Endothelial cell of umbilical vein (primary cell): ENCODE data around the gene ZNHIT3. TPM values are rescaled to one million over a fixed set of nuclear protein-coding genes. Genes with fewer than 3 reads are reported as not detected.

Source experiments
- BruUV-seq: library from RNA; stranded (reverse); fragments of 400-500 nt; replicated peaks from 2 replicates; lab custom pipeline; 2021; lab: Mats Ljungman, UMichigan
- CTCF ChIA-PET: fragments of 300-600, 350-600 bp; sonication (Branson Sonifier 250); formaldehyde crosslinking; loops from one replicate; lab custom pipeline; 2021; ENCODE audit warnings: antibody characterized with exemption, inconsistent platforms; lab: Charles Lee
- POLR2A ChIA-PET: fragments of 300-600, 350-600 bp; sonication (Branson Sonifier 250); formaldehyde crosslinking; loops from one replicate; lab custom pipeline; 2021; ENCODE audit warnings: antibody characterized with exemption, inconsistent platforms; lab: Charles Lee
- DNase-seq: peaks from one replicate; pipeline ENCODE4 v3.0.0-alpha.2; 2011; ENCODE audit warnings: low read depth, low spot score
- FAIRE-seq: peaks from 2 replicates; lab custom pipeline; 2011; peaks lifted over from hg19 to GRCh38; lab: Jason Lieb, UNC
- H2AFZ ChIP-seq: 2 replicates; pipeline ENCODE4 v1.6.0; 2012; ENCODE audit warnings: low read depth, low read length, control low read depth, inconsistent platforms
- H3K27ac ChIP-seq: 2 replicates; pipeline ENCODE4 v1.5.1; 2011; ENCODE audit warnings: low read depth, mild to moderate bottlenecking, control low read depth, low read length, moderate library complexity; ENCODE audit not compliant: insufficient read depth
- H3K27me3 ChIP-seq, 2 experiments: 2 replicates each; pipeline versions ENCODE4 v1.6.0 to v1.6.1; 2011; ENCODE audit warnings: low read length in 2 of 2, mixed read lengths in 1 of 2; ENCODE audit not compliant: control insufficient read depth in 2 of 2, insufficient read depth in 2 of 2
- H3K36me3 ChIP-seq, 2 experiments: 2 replicates in 1 of 2; 3 replicates in 1 of 2; pipeline ENCODE4 v1.5.1; 2011; ENCODE audit warnings: low read length in 2 of 2, mild to moderate bottlenecking in 1 of 2, moderate library complexity in 1 of 2; ENCODE audit not compliant: control insufficient read depth in 2 of 2, insufficient read depth in 2 of 2; ENCODE audit errors: extremely low read depth in 1 of 2
- H3K4me1 ChIP-seq: 3 replicates; pipeline ENCODE4 v1.5.1; 2011; ENCODE audit warnings: mild to moderate bottlenecking, low read length; ENCODE audit not compliant: control insufficient read depth, insufficient read depth; ENCODE audit errors: extremely low read depth
- H3K4me2 ChIP-seq: 2 replicates; pipeline ENCODE4 v1.6.1; 2011; ENCODE audit warnings: low read length, control low read depth, mixed read lengths; ENCODE audit not compliant: insufficient read depth
- H3K4me3 ChIP-seq, 3 experiments: fragments of 200-600 bp in 1 of 3; sonication (generic), shearing (Covaris generic) in 1 of 3; replicated peaks in 1 of 3; 2 replicates each; pipeline ENCODE4 v1.5.1; 2011 to 2016; ENCODE audit warnings: control low read depth in 3 of 3, low read length in 3 of 3, mild to moderate bottlenecking in 2 of 3, inconsistent platforms in 1 of 3, low read depth in 1 of 3, moderate library complexity in 1 of 3; ENCODE audit not compliant: insufficient read depth in 1 of 3
- H3K79me2 ChIP-seq: 2 replicates; pipeline ENCODE4 v1.6.0; 2012; ENCODE audit warnings: low read length, inconsistent platforms; ENCODE audit not compliant: control insufficient read depth, insufficient read depth
- H3K9ac ChIP-seq: replicated peaks from 2 replicates; pipeline ENCODE3; 2011; ENCODE audit warnings: low read length, control low read depth; ENCODE audit not compliant: insufficient read depth; ENCODE audit errors: extremely low read depth
- H3K9me1 ChIP-seq: replicated peaks from 3 replicates; pipeline ENCODE4 v1.6.0; 2011; ENCODE audit warnings: mild to moderate bottlenecking, low read length; ENCODE audit not compliant: control insufficient read depth, insufficient read depth; ENCODE audit errors: extremely low read depth
- H3K9me3 ChIP-seq: replicated peaks from 2 replicates; pipeline ENCODE4 v1.5.1; 2012; ENCODE audit warnings: low read length, inconsistent platforms; ENCODE audit not compliant: control insufficient read depth, insufficient read depth
- H4K20me1 ChIP-seq: replicated peaks from 2 replicates; pipeline ENCODE3; 2011; ENCODE audit warnings: mild to moderate bottlenecking, low read length; ENCODE audit not compliant: control insufficient read depth, insufficient read depth; ENCODE audit errors: extremely low read depth
- EZH2 ChIP-seq: IDR thresholded peaks from 2 replicates; pipeline ENCODE4 v1.6.1; 2012; ENCODE audit warnings: borderline replicate concordance, low read depth, mild to moderate bottlenecking, moderate library complexity, low read length, inconsistent platforms; ENCODE audit not compliant: severe bottlenecking
- FOS ChIP-seq: IDR thresholded peaks from 2 replicates; pipeline ENCODE4 v1.6.1; 2011; ENCODE audit warnings: mild to moderate bottlenecking, low read length, moderate library complexity, borderline replicate concordance; ENCODE audit not compliant: insufficient read depth
- MAX ChIP-seq: IDR thresholded peaks from 2 replicates; pipeline ENCODE4 v1.6.1; 2011; ENCODE audit not compliant: insufficient read depth, insufficient read length
- MYC ChIP-seq: IDR thresholded peaks from one replicate; pipeline ENCODE4 v1.6.1; 2011; ENCODE audit warnings: mild to moderate bottlenecking, low read depth, low read length
- POLR2A ChIP-seq: IDR thresholded peaks from 2 replicates; pipeline ENCODE4 v1.6.1; 2012; ENCODE audit warnings: low read depth, mild to moderate bottlenecking, control low read depth, low read length
- POLR2AphosphoS5 ChIP-seq: IDR thresholded peaks from 2 replicates; pipeline ENCODE4 v1.6.1; 2012; ENCODE audit warnings: low read depth, mild to moderate bottlenecking, control low read depth, low read length, moderate library complexity; ENCODE audit not compliant: insufficient read depth
- dilution Hi-C: fragments of 300-500 bp; cut with MboI; formaldehyde crosslinking; loops from one replicate; pipeline ENCODE4 v1.15.0; 2019; ENCODE audit warnings: low sequenced_read_pairs; ENCODE audit not compliant: extremely low pct_ligation_motif_present
- intact Hi-C: fragments of 100-400 bp; cut with micrococcal nuclease; formaldehyde crosslinking; loops from one replicate; pipeline ENCODE4 v1.10.0; 2022
- polyA plus RNA-seq, 4 experiments: library from polyadenylated mRNA; depleted of rRNA in 3 of 4; stranded (reverse) in 3 of 4; unstranded in 1 of 4; fragments of >200 nt; gene quantifications; 2 replicates each; pipeline versions ENCODE4 v1.2.1 to v1.2.3, GENCODE V29; 2011 to 2012; ENCODE audit warnings: missing spikeins in 1 of 4
- total RNA-seq: library from RNA; stranded (reverse); gene quantifications from 2 replicates; pipeline ENCODE4 v1.2.3, GENCODE V29; 2021

Gene ZNHIT3
- total and polyA plus RNA-seq, 2 donors (not counting 3 experiments of a cell fraction or from before 2014, with no cell fraction given) = 34.0 to 66.9 TPM

GRCh38 chr17:36534840-36535668 is 48.6 kb downstream of the ZNHIT3 start, which contains the start of the genes MYO19 and PIGW:
Gene MYO19, minus strand, starts transcription at chr17:36534868. Its CDS starts 2,330 bp downstream, at chr17:36532538.
Gene PIGW, plus strand, starts transcription at chr17:36534987. Its CDS starts 2,115 bp downstream, at chr17:36537102.
- H3K9me1 ChIP-seq = no peaks in the 10 kb centered on the region
- peaks cover 6% of the 10 kb centered on the region for H3K79me2 ChIP-seq
- H3K4me2 ChIP-seq = peak within 1 kb of the TSS; percentile 86
- H3K4me3 ChIP-seq = peak within 1 kb of the TSS; percentile 63 to 84 (median 70)
- peaks cover 4 to 7% of the 10 kb centered on the region in 2 experiments for H3K36me3 ChIP-seq
- peak within 1 kb of the TSS; percentile 70 for H2AFZ ChIP-seq
- TF ChIP-seq POLR2A (peak; percentile 94), MYC (peak; percentile 97), EZH2 (no peak), FOS (no peak), MAX (peak; percentile 95), POLR2AphosphoS5 (peak; percentile 99)
- ChIA-PET POLR2A (interaction anchor here (0.6 to 1.0 kb wide), 2 partner anchors 10 kb away, joined by 3 to 6 read pairs; partner anchors contain the start of gene GGNBP2), CTCF (interaction anchor here (1.3 to 4.3 kb wide), 3 partner anchors 10 to 52 kb away, joined by 3 to 31 read pairs (median 12); partner anchors contain the start of gene GGNBP2)
- dilution Hi-C loops = no loop called here
- intact Hi-C loops = loop anchor here (1.0 kb wide), 2 partner anchors 9 to 49 kb away; partner anchors contain the start of genes GGNBP2 and ZNHIT3
- H3K9ac ChIP-seq = peak within 1 kb of the TSS; percentile 94
- H4K20me1 ChIP-seq = no peaks in the 10 kb centered on the region
- no TSS peak for BruUV-seq
- DNase-seq = peak; percentile 90
- H3K27ac ChIP-seq = peak within 1 kb of the TSS; percentile 84
- FAIRE-seq = no peak
- peaks cover 8% of the 10 kb centered on the region for H3K4me1 ChIP-seq
- H3K9me3 ChIP-seq = no peaks in the 10 kb centered on the region
- no peaks in the 10 kb centered on the region for H3K27me3 ChIP-seq
